Bronchial epithelial cell (primary cell): Measurements from ENCODE around the gene CTSE. TPM values are rescaled to one million over a fixed set of nuclear protein-coding genes. Genes with fewer than 3 reads are reported as not detected.
A peak's percentile ranks its signal among the peaks of the same experiment; 100 is the strongest.
"Not testable (repeated sequence)": the region's sequence is repeated elsewhere in the genome, so short reads cannot be mapped to it uniquely, and the experiment has no call there.

Experiments used
- DNase-seq: peaks from one replicate; pipeline ENCODE4 v3.0.0-alpha.2; 2010; ENCODE audit warnings: low read depth
- FAIRE-seq: peaks from 2 replicates; lab custom pipeline; 2011; peaks lifted over from hg19 to GRCh38; lab: Jason Lieb, UNC
- H3K27me3 ChIP-seq: 2 replicates; pipeline ENCODE4 v1.5.1; 2011; ENCODE audit warnings: low read length; ENCODE audit not compliant: control insufficient read depth, insufficient read depth
- H3K36me3 ChIP-seq: 2 replicates; pipeline ENCODE4 v1.5.1; 2011; ENCODE audit warnings: low read length; ENCODE audit not compliant: control insufficient read depth, insufficient read depth
- H3K4me3 ChIP-seq: 2 replicates; pipeline ENCODE4 v1.5.1; 2011; ENCODE audit warnings: mild to moderate bottlenecking, low read depth, low read length, control low read depth
- total RNA-seq: library from RNA; depleted of rRNA; stranded (reverse); fragments of >200 nt; gene quantifications from 2 replicates; pipeline ENCODE4 v1.2.1, GENCODE V29; 2014
- TF ChIP-seq, protein P1 (sequence below): IDR thresholded peaks from 2 replicates; pipeline ENCODE4 v1.5.1; 2011; ENCODE audit warnings: mild to moderate bottlenecking, moderate library complexity, low read length, control low read depth, inconsistent platforms; ENCODE audit not compliant: insufficient read depth, severe bottlenecking

Gene CTSE
- total RNA-seq, 1 donor from 2014 or later = not detected

DNA sequence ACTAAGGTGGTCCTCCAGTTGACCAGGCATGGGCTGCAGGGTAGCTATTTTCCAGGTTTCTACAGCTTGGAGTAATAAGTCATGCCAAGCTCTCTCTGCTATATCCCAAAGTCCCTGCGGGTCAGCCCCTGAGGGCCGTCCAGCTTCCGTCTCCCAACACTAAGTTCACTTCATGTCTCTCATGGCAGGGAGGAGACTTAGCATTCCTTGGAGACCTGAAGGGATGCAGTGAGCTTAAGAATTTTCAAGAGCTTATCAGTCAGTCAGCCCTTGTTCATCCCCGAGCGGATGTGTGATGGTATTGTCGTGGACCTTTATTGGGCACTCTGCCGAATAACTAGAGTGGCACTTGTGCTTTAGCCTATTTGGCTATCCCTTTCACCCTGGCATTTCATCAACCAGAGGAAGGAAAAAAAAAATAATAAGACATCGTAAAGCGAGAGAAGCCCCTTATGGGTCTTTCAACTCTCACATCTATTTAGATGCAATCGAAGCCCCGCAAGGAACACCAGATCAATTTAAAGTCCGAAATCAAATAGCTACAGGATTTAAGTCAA, 31.5 kb upstream of the CTSE start:
- H3K27me3 ChIP-seq, FAIRE-seq, H3K4me3 ChIP-seq, DNase-seq, H3K36me3 ChIP-seq: not testable (repeated sequence)

DNA sequence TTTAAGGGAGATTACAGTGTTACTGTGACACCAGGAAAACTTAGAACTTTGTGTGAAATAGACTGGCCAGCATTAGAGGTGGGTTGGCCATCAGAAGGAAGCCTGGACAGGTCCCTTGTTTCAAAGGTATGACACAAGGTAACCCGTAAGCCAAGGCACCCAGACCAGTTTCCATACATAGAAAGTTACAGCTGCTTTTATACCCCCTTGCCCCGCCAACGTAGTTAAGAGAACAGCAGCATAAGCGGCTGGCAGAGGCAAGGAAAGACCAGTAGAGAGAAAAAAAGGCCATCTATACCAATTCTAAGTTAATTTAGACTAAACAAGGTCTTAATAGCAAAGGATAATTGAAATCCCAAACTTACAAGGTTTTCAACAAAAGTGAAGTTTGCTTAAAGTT, 29.9 kb upstream of the CTSE start:
- not testable (repeated sequence) for H3K4me3 ChIP-seq, H3K27me3 ChIP-seq, FAIRE-seq, DNase-seq, H3K36me3 ChIP-seq

DNA sequence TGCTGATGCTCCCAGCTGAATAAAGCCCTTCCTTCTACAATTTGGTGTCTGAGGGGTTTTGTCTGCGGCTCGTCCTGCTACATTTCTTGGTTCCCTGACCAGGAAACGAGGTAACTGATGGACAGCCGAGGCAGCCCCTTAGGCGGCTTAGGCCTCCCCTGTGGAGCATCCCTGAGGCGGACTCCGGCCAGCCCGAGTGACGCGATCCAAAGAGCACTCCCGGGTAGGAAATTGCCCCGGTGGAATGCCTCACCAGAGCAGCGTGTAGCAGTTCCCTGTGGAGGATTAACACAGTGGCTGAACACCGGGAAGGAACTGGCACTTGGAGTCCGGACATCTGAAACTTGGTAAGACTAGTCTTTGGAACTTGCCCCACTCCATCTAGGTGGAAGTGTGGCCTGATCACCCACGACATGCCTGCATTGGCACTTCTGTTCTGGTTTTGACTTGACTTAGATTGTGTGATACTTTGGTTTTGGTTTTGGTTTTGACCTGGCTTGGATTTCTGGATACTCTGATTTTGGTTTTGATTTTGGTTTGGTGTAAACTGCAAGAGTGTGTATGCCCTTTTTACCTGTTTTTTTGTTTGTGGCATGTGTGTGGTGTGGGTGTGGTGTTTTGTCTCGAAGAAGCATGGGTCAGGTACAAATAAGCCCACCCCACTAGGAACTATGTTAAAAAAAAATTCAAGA, 29.4 kb upstream of the CTSE start, which contains the start of gene RHEX:
TSS of gene RHEX (plus strand) at position 255 of the 692 bp plus-strand sequence. CDS start 44,656 bp downstream, outside the sequence.
- H3K27me3 ChIP-seq, H3K36me3 ChIP-seq, DNase-seq, H3K4me3 ChIP-seq, FAIRE-seq: not testable (repeated sequence)

DNA sequence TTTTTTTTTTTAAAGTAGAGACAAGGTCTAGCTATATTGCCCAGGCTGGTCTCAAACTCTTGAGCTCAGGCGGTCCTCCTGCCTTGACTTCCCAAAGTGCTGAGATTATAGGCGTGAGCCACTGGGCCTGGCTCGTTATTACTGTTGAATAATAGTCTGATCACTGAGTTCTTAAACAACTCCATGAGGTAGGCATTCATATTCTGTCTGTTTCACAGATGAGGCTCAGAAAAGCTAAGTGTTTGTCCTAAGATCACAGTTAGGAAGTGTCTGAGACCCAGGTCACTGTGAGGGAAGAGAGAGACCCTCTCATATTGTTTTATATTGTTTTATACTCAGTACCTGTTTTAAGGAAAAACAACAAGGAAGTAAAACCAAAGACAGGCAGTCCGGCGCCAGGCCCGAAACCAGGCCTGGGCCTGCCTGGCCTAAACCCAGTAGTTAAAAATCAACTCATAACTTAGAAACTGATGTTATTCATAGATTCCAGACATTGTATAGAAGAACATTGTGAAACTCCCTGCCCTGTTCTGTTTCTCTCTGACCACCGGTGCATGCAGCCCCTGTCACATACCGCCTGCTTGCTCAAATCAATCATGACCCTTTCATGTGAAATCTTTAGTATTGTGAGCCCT, 28.7 kb upstream of the CTSE start:
- H3K36me3 ChIP-seq, DNase-seq, FAIRE-seq, H3K4me3 ChIP-seq, H3K27me3 ChIP-seq: not testable (repeated sequence)

DNA sequence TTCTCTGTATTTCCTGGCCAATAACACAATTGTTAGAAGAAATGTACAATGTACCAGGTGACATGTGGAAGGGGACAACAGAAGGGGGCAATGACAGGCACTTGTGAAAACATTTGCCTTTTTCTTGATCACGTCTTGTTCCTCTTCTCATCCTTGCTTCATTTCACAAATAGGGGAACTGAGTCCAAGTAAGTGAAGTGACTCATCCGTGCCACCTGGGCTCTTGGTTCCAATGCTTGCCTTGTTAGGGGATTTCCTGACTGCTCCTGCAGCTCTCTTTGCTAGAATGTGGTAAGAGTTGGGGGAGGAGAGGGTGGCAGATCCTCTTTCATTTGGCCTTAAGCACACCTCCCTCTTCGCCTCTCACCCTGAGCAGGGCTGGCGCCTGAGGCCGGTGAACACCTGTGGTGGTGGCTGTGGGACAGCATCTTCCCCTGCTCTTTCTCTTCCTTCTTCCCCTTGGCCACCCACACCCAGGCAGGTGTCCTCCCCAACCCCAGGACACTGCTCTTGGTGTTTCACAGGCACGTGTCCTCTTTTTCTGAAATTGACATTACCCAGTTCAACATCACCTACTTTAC, 27.1 kb upstream of the CTSE start:
- TF ChIP-seq, protein P1, sequence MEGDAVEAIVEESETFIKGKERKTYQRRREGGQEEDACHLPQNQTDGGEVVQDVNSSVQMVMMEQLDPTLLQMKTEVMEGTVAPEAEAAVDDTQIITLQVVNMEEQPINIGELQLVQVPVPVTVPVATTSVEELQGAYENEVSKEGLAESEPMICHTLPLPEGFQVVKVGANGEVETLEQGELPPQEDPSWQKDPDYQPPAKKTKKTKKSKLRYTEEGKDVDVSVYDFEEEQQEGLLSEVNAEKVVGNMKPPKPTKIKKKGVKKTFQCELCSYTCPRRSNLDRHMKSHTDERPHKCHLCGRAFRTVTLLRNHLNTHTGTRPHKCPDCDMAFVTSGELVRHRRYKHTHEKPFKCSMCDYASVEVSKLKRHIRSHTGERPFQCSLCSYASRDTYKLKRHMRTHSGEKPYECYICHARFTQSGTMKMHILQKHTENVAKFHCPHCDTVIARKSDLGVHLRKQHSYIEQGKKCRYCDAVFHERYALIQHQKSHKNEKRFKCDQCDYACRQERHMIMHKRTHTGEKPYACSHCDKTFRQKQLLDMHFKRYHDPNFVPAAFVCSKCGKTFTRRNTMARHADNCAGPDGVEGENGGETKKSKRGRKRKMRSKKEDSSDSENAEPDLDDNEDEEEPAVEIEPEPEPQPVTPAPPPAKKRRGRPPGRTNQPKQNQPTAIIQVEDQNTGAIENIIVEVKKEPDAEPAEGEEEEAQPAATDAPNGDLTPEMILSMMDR = no peak
- FAIRE-seq (no peak), DNase-seq (peak; percentile 76)
- H3K36me3 ChIP-seq = no peaks in the 10 kb centered on the region
- no peak overlapping the region for H3K4me3 ChIP-seq
- no peaks in the 10 kb centered on the region for H3K27me3 ChIP-seq

DNA sequence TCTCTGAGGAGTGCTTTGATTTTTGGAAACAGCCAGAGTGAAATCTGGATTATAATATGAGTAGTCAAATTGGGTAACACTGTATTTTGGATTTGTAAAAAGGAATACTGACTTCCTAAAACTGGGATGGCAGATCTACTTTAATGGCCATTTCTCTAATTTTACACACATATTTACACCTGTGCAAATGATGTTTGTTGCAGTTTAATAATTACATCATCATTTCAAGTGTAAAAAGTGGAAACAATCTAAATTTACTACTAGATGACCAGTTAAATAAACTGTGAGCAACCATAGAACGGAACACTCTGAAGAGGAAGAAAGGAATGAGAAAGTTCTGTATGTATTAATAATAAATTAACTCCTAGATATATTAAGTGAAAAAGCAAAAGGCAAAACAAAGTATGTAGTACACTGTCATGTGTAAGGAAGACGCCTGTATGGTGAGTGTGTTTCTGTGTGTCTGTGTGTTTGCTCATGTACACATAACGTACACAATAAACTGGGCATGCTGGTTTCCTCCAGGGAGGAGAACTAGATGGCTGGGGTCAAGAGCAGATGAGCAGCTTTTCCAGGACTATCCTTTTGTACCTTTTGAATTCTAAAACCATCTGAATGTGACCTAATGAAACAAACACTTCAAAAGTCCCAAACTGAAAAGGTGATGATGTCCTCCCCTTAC, 26.4 kb upstream of the CTSE start:
- FAIRE-seq (no peak), DNase-seq (no peak)
- Histone ChIP-seq H3K4me3 (no peak overlapping the region), H3K36me3 (no peaks in the 10 kb centered on the region), H3K27me3 (no peaks in the 10 kb centered on the region)
- TF ChIP-seq, protein P1 = no peak

DNA sequence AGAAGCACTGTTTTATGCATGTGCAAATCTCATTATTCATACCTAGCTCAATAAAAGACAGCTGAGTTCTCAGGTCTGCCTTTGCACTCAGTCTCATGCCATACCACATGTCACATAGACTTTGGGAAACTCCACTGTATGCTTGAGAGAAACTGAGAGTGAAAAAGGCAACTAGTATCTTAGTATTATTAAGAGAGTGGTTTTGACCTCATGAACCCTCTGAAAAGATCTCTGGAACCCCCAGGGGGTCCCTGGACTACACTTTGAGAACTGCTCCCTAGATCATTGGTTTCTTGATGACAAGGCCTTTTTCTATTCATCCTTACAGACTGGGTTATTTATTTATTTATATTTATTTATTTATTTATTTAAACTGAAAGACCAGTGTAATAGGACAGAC, 25.6 kb upstream of the CTSE start:
- H3K36me3 ChIP-seq = no peaks in the 10 kb centered on the region
- TF ChIP-seq, protein P1 = no peak
- FAIRE-seq = no peak
- DNase-seq = no peak
- no peak overlapping the region for H3K4me3 ChIP-seq
- no peaks in the 10 kb centered on the region for H3K27me3 ChIP-seq
